Coronary artery (tissue), 2 donors: ENCODE results near the gene CREBBP.

Experiments
- DNase-seq: peaks from one replicate; pipeline ENCODE4 v3.0.0-alpha.2; 2017; ENCODE audit warnings: low spot score
- H3K27ac ChIP-seq, 2 donors: fragments of 200-600 bp; sonication (generic); one replicate each; pipeline ENCODE4 v1.5.1; 2016 to 2019
- H3K4me3 ChIP-seq: fragments of 200-600 bp; sonication (generic); 2 replicates; pipeline ENCODE4 v1.5.1; 2016; ENCODE audit warnings: mild to moderate bottlenecking, moderate library complexity
- CTCF ChIP-seq: fragments of 200-600 bp; sonication (generic); IDR thresholded peaks from one replicate; pipeline ENCODE4 v1.5.1; 2019; ENCODE audit warnings: antibody characterized with exemption

Gene CREBBP

GRCh38 chr16:3879887-3880564, 487 bp downstream of the CREBBP start:
- peak overlapping the region; percentile 71 to 99 for H3K27ac ChIP-seq
- peak; percentile 77 for DNase-seq
- no peak for TF ChIP-seq CTCF
- H3K4me3 ChIP-seq: peak overlapping the region; percentile 99

GRCh38 chr16:3879258-3879886, 1.1 kb downstream of the CREBBP start:
- no peak for TF ChIP-seq CTCF
- DNase-seq: peak; percentile 77
- Histone ChIP-seq H3K27ac (peak overlapping the region; percentile 29 to 99), H3K4me3 (peak overlapping the region; percentile 99)

- Histone ChIP-seq H3K27ac (no peak overlapping the region), H3K4me3 (peak overlapping the region; percentile 99)
- no peak for TF ChIP-seq CTCF
- no peak for DNase-seq
These were observed 1.9 kb downstream of the CREBBP start for GRCh38 chr16:3878610-3879009.

- TF ChIP-seq CTCF: no peak
- no peak for DNase-seq
- Histone ChIP-seq H3K27ac (peak overlapping the region in 1 of 2 donors; percentile 5), H3K4me3 (peak overlapping the region; percentile 99)
These were observed 3.8 kb downstream of the CREBBP start for GRCh38 chr16:3876695-3877094.

- Histone ChIP-seq H3K27ac (no peak overlapping the region), H3K4me3 (peak overlapping the region; percentile 99)
- no peak for TF ChIP-seq CTCF
- DNase-seq: no peak
These were observed 4.4 kb downstream of the CREBBP start for GRCh38 chr16:3876160-3876559.

GRCh38 chr16:3874794-3875692, 5.5 kb downstream of the CREBBP start:
- H3K4me3 ChIP-seq: no peak overlapping the region

More at GRCh38 chr16:3874794-3875692, 5.5 kb downstream of the CREBBP start:
- H3K27ac ChIP-seq: no peak overlapping the region
- DNase-seq: no peak
- no peak for TF ChIP-seq CTCF
